HFF-Myc (cell line): ENCODE data around the gene FPR1.

Experiments used
- DNase-seq: peaks from one replicate; pipeline ENCODE4 v3.0.0-alpha.2; 2011; ENCODE audit warnings: low read depth; ENCODE audit errors: extremely low read depth
- H3K4me3 ChIP-seq: replicated peaks from 2 replicates; pipeline ENCODE4 v1.5.1; 2011; ENCODE audit warnings: low read depth, mild to moderate bottlenecking, control low read depth, low read length
- CTCF ChIP-seq: IDR thresholded peaks from 2 replicates; pipeline ENCODE4 v1.5.1; 2012; ENCODE audit warnings: mild to moderate bottlenecking, low read depth, low read length, control low read depth; ENCODE audit errors: missing control alignments

The FPR1 gene

GRCh38 chr19:51710163-51710562, 41.5 kb downstream of the FPR1 start:
- no peak for TF ChIP-seq CTCF
- no peak overlapping the region for H3K4me3 ChIP-seq
- DNase-seq = no peak

DNA sequence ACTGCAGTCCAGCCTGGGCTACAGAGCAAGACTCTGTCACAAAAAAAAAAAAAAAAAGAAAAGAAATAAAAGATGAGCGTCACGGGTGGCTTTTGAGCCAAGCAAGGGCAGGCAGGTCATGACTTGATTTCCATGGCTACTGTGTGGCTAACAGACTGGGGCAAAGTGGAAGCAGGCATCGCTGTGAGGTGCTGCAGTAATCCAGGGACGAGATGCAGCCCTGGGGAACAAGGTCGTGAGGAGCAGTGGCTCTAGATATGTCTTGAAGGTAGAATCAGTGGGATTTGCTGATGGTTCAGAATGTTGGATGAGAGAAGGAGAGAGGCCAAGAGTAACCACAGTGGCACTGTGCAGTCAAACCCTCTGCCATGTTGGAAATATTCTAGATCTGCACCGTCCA, 42.1 kb downstream of the FPR1 start:
- no peak for TF ChIP-seq CTCF
- DNase-seq = no peak
- no peak overlapping the region for H3K4me3 ChIP-seq

GRCh38 chr19:51708811-51709210, 42.9 kb downstream of the FPR1 start:
- DNase-seq = no peak
- no peak overlapping the region for H3K4me3 ChIP-seq
- no peak for TF ChIP-seq CTCF

DNA sequence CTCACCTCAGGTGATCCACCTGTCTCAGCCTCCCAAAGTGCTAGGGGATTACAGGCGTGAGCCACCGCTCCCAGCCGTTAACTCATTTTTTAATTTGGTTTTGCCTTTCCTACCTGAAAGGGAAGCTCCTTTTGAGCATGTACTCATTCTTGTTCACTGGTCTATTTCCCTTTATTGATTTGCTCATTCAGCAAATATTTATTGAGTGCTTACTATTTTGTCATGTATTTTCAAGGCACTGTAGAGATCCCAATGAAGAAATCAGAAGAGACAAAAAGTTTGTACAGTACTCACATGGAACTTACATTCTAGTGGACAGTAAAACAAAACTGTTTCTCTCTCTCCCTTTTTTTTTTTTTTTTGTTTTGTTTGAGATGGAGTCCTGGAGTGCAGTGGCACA, 44.8 kb downstream of the FPR1 start:
- no peak overlapping the region for H3K4me3 ChIP-seq
- no peak for DNase-seq
- TF ChIP-seq CTCF = no peak

- no peak for TF ChIP-seq CTCF
- no peak for DNase-seq
- no peak overlapping the region for H3K4me3 ChIP-seq
Measured at GRCh38 chr19:51706296-51706695, 45.4 kb downstream of the FPR1 start.

DNA sequence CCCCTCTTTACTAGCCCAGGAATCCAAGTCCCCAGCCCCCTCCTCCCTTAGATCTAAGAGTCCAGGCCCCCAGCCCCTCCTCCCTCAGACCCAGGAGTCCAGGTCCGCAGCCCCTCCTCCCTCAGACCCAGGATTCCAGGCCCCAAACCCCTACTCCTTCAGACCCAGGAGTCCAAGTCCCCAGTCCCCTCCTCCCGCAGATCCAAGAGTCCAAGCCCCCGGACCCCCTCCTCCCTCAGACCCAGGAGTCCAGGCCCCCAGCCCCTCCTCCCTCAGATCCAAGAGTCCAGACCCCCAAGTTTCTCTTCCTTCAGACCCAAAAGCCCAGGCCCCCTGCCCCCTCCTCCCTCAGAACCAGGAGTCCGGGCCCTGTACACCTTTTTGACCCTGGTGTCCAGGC, 47.1 kb downstream of the FPR1 start:
- peak overlapping the region; percentile 64 for H3K4me3 ChIP-seq
- TF ChIP-seq CTCF = no peak
- no peak for DNase-seq
